Activated T-cell treated with anti-CD3 and anti-CD28 coated beads, Interleukin-2, amount 50 U/mL, for 4 hours (primary cell): ENCODE measurements around the gene ZDHHC8. TPM values are rescaled to one million over a fixed set of nuclear protein-coding genes. Genes with fewer than 3 reads are reported as not detected.

Source experiments
- ATAC-seq, 2 donors: fragments of 200-7000 bp; cut with Tn5 transposase; one replicate each; pipeline ENCODE4 v1.10.0; 2021
- DNase-seq: peaks from one replicate; pipeline ENCODE4 v3.0.0-alpha.2; 2020
- H3K27me3 Mint-ChIP-seq: one replicate; pipeline ENCODE4 v1.8.0; 2021; ENCODE audit warnings: low read depth, mixed read lengths
- H3K36me3 Mint-ChIP-seq: one replicate; pipeline ENCODE4 v1.8.0; 2022; ENCODE audit warnings: mixed read lengths; ENCODE audit not compliant: insufficient read depth
- H3K4me1 Mint-ChIP-seq: one replicate; pipeline ENCODE4 v1.8.0; 2021; ENCODE audit warnings: low read depth, mixed read lengths
- H3K4me3 Mint-ChIP-seq: one replicate; pipeline ENCODE4 v1.8.0; 2021; ENCODE audit warnings: mild to moderate bottlenecking, moderate library complexity, mixed read lengths
- H3K9me3 Mint-ChIP-seq: one replicate; pipeline ENCODE4 v1.8.0; 2021; ENCODE audit warnings: mixed read lengths
- total RNA-seq, 3 donors: library from RNA; stranded (reverse); gene quantifications; one replicate each; pipeline ENCODE4 v1.2.1, GENCODE V29; 2021

The ZDHHC8 gene
- total RNA-seq, 3 donors from 2014 or later: 88.2 to 99.5 (median 89.5) TPM

DNA sequence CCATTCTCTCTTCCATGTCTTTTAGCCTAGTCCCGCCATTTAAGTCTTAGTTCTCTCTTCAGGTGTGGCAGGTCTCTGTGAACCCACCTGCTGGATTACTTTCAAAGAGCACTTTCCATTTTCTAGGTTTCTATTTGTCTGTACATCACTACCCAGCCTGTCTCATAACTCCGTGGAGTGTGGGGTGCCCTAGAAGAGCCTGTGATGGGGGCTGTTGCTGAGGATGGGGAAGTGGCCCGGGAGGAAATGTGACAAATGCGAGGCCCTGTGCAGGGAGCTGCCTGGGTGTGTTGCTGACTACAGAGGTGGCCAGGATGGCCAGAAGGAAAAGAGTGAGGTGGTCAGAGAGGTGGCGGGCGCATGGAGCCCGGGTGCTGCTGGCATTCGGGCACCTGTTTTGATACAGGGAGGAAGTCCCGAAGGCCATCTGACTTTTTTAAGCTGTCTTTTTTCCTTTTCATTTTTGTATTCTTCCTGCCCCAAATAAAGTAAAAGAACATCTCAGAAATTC, 40.8 kb upstream of the ZDHHC8 start:
- H3K36me3 Mint-ChIP-seq: peaks cover 56% of the 10 kb centered on the region
- peaks cover 36% of the 10 kb centered on the region for H3K4me1 Mint-ChIP-seq
- H3K27me3 Mint-ChIP-seq: no peaks in the 10 kb centered on the region
- no peaks in the 10 kb centered on the region for H3K9me3 Mint-ChIP-seq
- no peak overlapping the region for H3K4me3 Mint-ChIP-seq
- DNase-seq (no peak), ATAC-seq (no peak)

DNA sequence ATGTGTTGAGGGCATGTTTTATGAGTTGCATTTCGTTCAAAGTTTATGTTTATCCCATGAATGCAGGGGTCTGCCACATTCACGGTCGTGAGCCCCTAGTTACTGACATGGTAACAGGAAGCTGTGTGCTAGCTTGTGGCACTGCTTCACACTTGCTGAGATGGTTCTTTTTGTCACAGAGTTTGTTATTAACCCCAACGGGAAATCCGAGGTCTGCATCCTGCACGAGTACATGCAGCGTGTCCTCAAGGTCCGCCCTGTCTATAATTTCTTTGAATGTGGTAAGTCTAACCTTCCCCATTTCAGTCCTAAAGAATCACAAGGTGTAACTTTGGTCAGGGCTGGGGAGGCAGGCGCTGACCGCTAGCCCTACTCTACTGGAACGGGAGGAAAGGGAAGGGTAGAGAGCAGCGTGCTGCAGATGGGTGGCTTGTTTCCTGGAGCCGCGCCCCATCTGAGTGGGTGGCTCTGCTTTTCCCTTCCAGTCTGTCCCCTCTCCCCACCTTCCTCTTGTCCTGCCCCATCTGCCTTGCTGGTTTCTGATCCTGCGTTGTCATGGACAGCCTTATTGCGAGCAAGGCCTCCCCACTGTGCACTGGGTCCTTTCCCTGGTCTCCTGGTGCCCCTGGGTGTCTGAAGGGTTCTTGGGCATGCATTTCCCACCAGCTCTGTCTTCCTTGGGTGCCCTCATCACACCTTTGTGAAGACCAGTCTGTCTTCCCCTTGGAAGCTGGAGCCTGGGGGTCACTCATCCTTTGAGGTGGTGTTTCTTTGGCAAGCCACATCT, 39.7 kb upstream of the ZDHHC8 start:
- no peak for DNase-seq
- Mint-ChIP-seq H3K4me1 (peaks cover 41% of the 10 kb centered on the region), H3K36me3 (peaks cover 57% of the 10 kb centered on the region), H3K27me3 (no peaks in the 10 kb centered on the region), H3K4me3 (no peak overlapping the region), H3K9me3 (no peaks in the 10 kb centered on the region)
- no peak for ATAC-seq

DNA sequence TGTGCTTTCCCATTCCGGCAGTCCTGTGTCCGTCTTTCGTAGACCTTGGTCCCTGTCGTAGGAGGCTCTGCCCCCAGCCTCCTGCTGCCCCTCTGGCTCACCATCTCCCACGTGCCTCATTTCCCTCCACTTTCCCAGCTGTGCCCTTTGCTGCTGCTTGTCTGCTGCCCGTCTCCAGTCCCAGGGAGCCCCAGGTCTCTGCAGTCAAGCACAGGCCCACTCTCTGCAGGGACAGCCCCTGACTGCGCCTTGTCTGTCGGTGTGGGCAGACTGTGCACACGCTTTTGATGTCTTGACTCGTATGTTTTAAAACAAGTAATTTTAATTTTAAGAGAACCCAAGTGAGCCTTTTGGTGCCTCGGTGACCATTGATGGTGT, 39.1 kb upstream of the ZDHHC8 start:
- Mint-ChIP-seq H3K36me3 (peaks cover 56% of the 10 kb centered on the region), H3K27me3 (no peaks in the 10 kb centered on the region), H3K9me3 (no peaks in the 10 kb centered on the region), H3K4me3 (no peak overlapping the region), H3K4me1 (peaks cover 39% of the 10 kb centered on the region)
- DNase-seq (no peak), ATAC-seq (no peak)

DNA sequence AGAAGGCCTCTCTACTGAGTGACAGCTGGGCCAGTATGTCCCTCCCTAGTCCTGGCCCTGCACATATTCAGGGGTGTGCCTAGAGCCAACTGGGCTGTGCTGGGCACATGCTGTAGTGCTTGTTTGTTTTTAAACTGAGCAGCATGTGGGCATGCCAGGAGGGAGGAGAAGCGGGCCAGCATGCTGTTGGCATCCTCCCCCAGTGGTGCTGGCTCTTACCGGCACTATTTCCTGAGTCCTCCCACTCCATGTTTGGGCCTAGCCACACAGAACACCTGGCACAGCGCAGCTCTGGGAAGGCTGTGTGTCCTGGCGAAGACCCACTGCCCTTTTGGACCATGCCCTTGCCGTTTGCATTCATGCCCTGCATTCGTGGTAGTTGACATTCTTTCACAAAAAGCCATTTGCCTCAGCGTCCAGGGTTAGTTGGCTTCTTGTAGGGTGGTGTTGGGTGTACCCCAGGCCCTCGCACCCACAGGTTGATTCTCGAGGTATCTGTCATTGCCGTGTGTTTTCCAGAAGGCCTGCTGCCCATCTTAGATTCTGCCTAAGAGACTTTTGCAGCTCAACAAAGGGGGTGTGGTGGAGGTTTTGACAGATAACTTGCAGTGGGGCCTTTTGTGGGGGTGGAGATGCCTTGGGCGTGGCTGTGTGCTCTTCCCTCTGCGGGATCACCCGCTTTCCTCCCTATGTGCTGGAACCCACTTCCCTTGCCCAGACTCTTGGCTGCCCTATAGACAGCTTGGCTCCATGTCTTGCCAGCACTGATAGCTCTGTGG, 38.0 kb upstream of the ZDHHC8 start:
- DNase-seq (no peak), ATAC-seq (no peak)
- Mint-ChIP-seq H3K27me3 (no peaks in the 10 kb centered on the region), H3K36me3 (peaks cover 57% of the 10 kb centered on the region), H3K9me3 (no peaks in the 10 kb centered on the region), H3K4me3 (no peak overlapping the region), H3K4me1 (peaks cover 41% of the 10 kb centered on the region)

DNA sequence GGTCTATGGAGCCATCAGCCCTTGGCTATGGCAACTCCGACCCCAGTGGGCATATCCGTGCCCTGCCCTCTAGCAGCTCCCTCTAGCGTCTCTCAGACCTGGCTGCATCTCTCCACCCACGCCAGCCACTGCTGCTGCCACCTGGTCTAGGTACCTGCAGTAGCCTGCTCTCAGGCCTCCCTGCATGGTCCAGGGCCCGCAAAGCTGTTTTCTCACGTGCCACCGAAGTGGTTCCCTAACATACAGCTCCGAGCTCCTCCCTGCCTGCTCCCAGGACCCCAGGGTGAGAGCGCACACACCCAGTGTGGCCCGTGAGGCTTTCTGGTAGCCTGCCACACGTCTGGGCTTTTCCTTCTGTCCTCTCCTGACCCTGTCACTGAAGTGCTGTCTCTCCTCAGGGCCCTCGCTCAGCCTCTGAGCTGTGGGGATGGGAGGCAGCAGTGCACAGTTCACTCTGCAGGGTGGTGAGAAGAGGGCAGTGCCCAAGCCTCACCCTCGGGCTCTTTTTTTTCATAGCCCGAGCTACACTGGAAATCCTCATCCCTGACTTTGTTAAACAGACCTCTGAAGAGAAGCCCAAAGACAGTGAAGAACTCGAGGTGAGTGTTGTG, 37.3 kb upstream of the ZDHHC8 start:
- no peak for ATAC-seq
- peaks cover 48% of the 10 kb centered on the region for H3K4me1 Mint-ChIP-seq
- no peaks in the 10 kb centered on the region for H3K27me3 Mint-ChIP-seq

DNA sequence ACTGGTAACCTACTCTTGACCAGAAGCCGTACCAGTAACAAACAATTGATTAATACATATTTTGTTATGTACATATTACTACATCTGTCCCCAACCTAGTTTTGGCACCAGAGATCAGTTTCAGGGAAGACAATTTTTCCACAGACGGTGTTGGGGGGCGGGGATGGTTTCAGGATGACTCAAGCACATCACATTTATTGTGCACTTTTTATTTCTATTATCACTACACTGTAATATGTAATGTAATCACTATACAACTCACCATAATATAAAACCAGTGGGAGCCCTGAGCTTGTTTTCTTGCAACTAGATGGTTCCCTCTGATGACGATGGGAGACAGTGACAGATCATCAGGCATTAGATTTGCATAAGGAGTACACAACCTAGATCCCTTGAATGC, 36.1 kb upstream of the ZDHHC8 start:
- Mint-ChIP-seq H3K27me3 (no peaks in the 10 kb centered on the region), H3K9me3 (no peaks in the 10 kb centered on the region), H3K36me3 (peaks cover 51% of the 10 kb centered on the region), H3K4me3 (no peak overlapping the region), H3K4me1 (peaks cover 57% of the 10 kb centered on the region)
- DNase-seq (no peak), ATAC-seq (peak; percentile 19 to 23)

More for the DNA sequence above, 37.3 kb upstream of the ZDHHC8 start:
- Mint-ChIP-seq H3K4me3 (no peak overlapping the region), H3K9me3 (no peaks in the 10 kb centered on the region), H3K36me3 (peaks cover 59% of the 10 kb centered on the region)
- DNase-seq: no peak

DNA sequence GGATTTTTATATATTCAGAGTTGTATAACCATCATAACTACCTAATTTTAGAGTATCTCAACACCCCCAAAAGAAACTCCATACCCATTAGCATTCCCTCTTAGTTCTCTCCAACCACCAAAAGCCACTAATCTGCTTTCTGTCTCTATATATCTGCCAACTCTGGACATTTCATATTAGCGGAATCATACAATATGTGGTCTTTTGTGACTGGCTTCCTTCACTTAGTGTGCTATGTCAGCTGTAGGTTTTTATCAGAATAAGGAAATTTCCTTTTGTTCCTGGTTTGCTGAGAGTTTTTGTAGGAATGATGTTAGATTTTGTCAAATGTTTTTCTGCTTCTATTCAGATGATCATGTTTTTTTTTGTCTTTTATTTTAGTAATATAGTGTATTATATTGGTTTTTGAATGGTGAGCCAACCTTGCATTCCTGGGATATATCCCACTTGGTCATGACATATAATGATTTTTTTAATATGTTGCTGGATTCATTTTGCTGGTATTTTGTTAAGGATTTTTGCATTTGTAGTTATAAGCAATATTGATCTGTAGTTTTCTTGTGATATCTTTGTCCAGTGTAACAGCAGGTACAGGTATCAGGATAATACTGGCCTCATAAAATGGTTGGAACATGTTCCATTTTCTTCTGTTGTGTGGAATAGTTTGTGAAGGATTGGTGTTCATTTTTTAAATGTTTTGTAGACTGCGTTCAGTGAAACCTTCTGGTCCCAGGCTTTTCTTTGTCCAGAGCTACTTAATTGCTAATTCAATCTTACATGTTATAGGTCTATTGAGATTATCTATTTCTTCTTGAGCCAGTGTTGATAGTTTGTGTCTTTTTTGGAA, 34.8 kb upstream of the ZDHHC8 start:
- no peaks in the 10 kb centered on the region for H3K27me3 Mint-ChIP-seq
- H3K4me3 Mint-ChIP-seq: no peak overlapping the region
- peaks cover 59% of the 10 kb centered on the region for H3K4me1 Mint-ChIP-seq
- DNase-seq (no peak), ATAC-seq (no peak)
- H3K9me3 Mint-ChIP-seq: no peaks in the 10 kb centered on the region
- peaks cover 44% of the 10 kb centered on the region for H3K36me3 Mint-ChIP-seq

DNA sequence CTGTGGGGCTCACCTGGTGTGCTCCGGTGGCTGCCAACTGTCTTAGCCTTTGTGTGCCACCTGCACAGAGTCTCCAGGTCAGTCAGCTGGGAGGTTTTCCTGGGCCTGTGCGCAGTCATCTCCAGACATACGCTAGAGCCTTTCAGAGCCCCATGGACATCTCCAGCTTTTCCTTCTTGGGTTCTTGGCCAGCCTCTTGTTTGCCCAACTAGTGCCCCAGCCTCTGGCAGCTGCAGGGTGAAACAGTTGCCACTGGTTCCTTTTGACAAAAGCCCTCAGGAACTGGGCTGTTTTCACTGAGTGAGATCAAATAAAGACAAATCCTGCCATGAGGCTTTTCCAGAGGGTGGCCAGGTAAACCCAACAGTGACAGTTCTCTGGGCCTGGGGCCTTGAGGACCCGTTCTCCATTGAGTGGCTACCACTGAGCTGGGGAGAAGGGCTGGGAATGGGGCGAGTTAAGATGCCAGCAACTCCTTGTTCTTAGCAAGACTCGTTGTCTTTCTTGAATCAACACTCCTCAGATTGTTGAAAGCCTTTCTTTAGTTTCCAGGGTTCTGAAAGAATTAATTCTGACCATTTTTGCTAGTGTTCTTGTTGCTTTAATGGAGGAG, 32.4 kb upstream of the ZDHHC8 start:
- H3K36me3 Mint-ChIP-seq: peaks cover 40% of the 10 kb centered on the region
- no peak overlapping the region for H3K4me3 Mint-ChIP-seq

DNA sequence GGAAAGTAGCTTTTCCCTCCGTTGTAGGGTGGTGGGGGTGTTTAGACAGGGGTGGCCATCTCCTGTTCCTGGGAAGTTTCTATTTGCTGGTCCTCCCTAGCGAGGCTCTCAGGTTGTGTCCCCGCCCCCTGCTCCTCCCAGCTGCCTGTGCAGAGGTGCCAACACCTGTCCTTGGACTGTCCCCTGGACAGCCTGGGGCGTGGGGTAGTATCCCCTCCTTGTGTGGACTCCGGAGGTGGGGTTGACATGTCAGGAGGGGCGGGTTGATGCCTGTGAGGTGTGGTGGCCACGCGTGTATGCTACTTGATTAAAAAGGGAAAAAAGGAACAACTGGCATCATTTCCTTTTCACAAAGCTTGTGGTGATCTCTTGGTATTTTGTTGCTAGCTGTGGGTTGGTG, 30.0 kb upstream of the ZDHHC8 start:
- Mint-ChIP-seq H3K4me1 (peaks cover 47% of the 10 kb centered on the region), H3K9me3 (no peaks in the 10 kb centered on the region), H3K4me3 (no peak overlapping the region), H3K27me3 (no peaks in the 10 kb centered on the region), H3K36me3 (peaks cover 26% of the 10 kb centered on the region)
- DNase-seq (no peak), ATAC-seq (no peak)

More for the DNA sequence above, 32.4 kb upstream of the ZDHHC8 start:
- Mint-ChIP-seq H3K9me3 (no peaks in the 10 kb centered on the region), H3K27me3 (no peaks in the 10 kb centered on the region), H3K4me1 (peaks cover 58% of the 10 kb centered on the region)
- no peak for DNase-seq
- no peak for ATAC-seq

DNA sequence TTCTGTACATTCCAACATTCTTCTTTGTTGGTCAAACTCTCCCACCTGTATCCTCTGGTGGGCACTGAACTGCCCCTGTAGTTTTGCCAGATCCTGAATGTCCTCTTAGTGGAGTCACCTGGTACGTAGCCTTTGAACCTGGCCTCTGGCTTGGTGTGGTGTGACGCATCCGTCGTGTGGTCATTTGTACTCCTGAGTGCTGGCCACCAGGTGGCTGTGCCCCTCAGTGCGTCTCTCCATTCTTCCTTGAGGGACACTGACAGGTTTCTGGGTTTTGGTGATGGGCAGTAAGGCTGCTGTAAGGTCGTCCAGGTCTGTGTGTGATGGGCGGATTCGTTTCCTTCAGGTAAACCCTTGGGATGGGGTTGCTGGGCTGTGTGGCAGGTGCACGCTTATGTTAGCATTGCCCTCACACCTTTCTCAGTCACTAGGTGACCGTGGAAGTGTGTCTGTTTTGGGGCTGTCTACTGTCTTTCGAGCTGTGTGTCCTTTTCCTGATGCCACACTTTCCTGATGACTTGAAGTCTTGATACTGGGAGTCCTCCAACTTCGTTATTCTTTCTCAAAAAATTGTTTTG, 29.3 kb upstream of the ZDHHC8 start:
- H3K4me3 Mint-ChIP-seq: no peak overlapping the region
- DNase-seq (no peak), ATAC-seq (no peak)
- H3K4me1 Mint-ChIP-seq: peaks cover 45% of the 10 kb centered on the region
- H3K27me3 Mint-ChIP-seq: no peaks in the 10 kb centered on the region
- peaks cover 20% of the 10 kb centered on the region for H3K36me3 Mint-ChIP-seq
- no peaks in the 10 kb centered on the region for H3K9me3 Mint-ChIP-seq

DNA sequence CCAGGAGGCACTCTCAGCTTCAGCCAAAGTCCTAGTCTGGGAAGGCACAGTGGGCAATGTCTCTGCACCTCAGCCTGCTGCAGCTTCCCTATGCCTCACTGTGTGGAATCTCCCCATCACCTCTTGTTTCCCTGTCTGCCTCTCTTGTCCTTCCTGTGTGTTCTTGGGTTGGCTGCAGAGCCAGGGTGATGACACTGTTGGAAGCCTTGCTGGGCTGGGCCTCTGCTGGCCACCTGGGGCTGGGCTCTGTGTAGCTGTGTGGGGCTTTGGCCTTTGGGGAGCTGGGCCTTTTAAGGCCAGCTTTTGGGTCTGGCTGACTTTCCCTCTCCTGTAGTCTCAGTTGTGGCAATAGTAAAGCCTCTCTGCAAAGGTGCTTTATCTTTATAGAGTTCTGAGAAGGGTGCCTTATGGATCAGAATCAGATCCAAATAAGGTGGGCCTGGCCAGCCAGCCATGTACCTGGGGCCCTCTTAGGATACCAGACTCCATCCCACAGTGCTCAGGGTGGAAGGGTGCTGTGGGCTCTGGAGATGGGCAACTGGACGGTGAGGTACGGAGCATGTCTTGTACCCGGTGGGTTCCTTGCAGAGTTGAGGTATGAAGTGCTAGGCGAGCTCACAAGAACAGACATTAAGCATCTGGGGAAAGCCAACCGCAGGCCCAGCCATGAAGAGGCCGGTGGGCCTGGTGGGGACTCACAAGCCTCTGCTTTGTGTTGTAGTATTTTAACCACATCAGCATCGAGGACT, 26.0 kb upstream of the ZDHHC8 start:
- Mint-ChIP-seq H3K4me3 (no peak overlapping the region), H3K36me3 (peaks cover 7% of the 10 kb centered on the region)

DNA sequence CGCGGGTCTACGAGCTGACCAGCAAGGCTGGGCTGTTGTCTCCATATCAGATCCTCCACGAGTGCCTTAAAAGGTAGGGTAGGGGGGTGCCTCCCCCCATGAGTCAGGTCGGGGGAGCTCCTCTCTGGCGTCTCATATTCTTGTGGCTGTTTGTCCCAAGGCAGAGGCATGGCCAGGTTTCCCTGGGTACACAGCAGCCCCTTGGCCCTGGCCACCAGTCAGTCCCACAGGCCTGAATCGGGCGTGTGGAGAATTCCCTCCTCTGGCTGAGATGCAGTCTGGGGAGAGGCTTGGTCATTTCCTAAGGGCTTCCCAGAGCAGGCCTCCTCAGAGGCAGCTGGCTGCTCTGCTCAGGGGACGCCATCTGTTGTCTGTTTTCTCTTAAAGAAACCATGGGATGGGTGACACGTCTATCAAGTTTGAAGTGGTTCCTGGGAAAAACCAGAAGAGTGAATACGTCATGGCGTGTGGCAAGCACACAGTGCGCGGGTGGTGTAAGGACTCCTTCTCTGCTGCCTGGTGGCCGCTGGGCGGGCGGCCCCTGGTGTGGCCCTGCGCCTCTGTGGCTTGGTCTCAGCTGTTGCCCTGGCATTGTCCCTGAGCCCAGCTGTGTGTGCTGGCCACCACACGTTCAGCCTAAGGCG, 25.3 kb upstream of the ZDHHC8 start:
- DNase-seq (no peak), ATAC-seq (no peak)
- Mint-ChIP-seq H3K4me1 (peaks cover 10% of the 10 kb centered on the region), H3K4me3 (no peak overlapping the region), H3K27me3 (no peaks in the 10 kb centered on the region), H3K9me3 (no peaks in the 10 kb centered on the region), H3K36me3 (peaks cover 7% of the 10 kb centered on the region)

More for the DNA sequence above, 26.0 kb upstream of the ZDHHC8 start:
- Mint-ChIP-seq H3K9me3 (no peaks in the 10 kb centered on the region), H3K27me3 (no peaks in the 10 kb centered on the region), H3K4me1 (peaks cover 17% of the 10 kb centered on the region)
- ATAC-seq (no peak), DNase-seq (no peak)
